ENCODE data around the gene MUCL3.
"Not testable (repeated sequence)": the region's sequence is repeated elsewhere in the genome, so short reads cannot be mapped to it uniquely, and the experiment has no call there.

Gene MUCL3, protein sequence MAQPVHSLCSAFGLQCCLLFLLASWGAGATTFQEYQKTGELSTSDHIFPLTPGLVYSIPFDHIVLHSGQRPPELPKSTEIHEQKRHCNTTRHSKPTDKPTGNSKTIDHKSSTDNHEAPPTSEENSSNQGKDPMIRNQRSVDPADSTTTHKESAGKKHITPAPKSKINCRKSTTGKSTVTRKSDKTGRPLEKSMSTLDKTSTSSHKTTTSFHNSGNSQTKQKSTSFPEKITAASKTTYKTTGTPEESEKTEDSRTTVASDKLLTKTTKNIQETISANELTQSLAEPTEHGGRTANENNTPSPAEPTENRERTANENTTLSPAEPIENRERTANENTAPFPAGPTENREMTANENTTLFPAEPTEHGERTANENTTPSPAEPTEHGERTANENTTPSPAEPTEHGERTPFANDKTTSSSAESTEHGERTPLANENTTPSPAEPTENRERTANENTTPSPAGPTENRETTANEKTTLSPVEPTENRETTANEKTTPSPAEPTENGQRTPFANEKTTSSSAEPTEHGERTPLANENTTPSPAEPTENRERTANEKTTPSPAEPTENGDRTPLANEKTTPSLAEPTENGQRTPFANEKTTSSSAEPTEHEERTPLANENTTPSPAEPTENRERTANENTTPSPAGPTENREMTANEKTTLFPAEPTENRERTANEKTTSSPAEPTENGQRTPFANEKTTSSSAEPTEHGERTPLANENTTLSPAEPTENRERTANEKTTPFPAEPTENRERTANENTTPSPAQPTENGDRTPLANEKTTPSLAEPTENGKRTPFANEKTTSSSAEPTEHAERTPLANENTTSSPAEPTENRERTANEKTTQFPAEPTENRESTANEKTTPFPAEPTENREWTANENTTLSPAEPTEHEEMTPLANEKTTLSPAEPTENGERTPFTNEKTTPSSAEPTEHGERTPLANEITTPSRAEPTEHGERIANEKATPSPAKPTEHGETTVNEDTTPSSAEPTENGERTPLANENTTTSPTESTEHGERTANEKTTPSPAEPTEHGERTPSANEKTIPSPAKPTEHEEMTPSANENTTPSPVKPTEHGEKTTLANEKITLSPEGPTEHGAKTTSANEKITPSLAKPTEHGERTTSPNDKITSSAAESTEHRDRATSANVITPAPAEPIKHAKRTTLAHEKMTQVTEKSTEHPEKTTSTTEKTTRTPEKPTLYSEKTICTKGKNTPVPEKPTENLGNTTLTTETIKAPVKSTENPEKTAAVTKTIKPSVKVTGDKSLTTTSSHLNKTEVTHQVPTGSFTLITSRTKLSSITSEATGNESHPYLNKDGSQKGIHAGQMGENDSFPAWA (N-terminal part only)

DNA sequence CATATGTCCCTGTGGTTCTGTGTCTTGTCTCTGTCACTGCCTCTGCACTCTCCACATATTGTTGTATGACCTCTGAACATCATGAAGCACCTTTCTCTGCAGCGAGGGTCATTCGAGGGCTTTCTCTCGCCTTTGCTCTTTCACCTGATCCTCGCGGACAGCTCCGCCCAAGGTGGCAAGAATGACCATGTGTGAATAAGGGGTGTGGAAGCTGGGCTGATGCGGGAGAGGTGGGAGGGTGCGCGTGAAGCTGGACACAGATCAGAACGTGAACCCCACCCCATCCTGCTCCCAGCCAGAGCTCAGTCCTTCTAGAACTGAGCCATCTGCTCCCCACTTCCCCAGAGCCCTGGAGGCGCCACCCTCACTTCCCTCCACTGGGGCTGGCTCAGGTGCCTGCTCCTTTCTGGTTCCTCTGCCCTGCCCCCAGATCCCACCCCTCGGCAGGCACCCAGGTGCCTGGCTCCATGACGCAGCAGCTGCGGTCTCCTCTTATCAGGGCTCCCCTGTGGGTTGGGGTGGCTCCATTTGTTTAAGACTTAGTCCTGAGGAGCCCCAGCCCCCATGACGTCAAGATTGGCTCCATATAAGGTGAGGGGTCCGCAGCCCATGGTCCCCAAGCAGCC is at the start of gene MUCL3:
TSS of gene MUCL3 (plus strand) at position 613 of the 626 bp plus-strand sequence. CDS start 27 bp downstream, outside the sequence.
- DNase-seq = no peak

DNA sequence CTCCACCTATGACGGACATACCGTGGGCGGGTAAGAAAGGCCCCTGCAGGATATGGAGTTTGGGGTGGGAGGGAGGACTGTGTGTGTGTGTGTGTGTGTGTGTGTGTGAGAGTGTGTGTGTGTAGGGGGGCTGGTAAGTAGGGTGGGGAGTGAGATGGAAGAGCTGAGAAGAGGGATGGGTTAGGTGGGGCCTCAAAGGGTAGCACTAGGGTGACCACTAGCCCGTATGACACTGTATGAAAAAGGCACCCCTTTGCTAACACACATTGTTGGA is 49.4 kb upstream of the MUCL3 start:
- no peak for DNase-seq

DNA sequence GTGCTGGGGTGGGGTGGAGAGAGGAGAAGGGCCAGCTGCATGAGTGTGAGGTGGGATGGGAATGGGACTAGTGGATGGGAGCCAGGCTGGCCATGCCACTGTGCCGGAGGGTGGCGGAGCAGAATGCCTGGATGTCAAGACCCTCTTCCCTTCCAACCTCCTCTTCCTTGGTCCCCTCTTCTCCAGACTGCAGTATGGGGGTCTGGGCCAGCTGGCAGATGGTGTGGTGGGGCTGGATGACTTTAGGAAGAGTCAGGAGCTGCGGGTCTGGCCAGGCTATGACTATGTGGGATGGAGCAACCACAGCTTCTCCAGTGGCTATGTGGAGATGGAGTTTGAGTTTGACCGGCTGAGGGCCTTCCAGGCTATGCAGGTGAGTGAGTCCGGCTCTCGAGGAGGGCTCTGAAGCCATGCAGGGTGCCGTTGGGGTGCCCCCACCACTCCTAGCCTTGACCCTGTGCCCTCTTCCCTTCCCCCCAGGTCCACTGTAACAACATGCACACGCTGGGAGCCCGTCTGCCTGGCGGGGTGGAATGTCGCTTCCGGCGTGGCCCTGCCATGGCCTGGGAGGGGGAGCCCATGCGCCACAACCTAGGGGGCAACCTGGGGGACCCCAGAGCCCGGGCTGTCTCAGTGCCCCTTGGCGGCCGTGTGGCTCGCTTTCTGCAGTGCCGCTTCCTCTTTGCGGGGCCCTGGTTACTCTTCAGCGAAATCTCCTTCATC is 48.8 kb upstream of the MUCL3 start:
- no peak for DNase-seq

DNA sequence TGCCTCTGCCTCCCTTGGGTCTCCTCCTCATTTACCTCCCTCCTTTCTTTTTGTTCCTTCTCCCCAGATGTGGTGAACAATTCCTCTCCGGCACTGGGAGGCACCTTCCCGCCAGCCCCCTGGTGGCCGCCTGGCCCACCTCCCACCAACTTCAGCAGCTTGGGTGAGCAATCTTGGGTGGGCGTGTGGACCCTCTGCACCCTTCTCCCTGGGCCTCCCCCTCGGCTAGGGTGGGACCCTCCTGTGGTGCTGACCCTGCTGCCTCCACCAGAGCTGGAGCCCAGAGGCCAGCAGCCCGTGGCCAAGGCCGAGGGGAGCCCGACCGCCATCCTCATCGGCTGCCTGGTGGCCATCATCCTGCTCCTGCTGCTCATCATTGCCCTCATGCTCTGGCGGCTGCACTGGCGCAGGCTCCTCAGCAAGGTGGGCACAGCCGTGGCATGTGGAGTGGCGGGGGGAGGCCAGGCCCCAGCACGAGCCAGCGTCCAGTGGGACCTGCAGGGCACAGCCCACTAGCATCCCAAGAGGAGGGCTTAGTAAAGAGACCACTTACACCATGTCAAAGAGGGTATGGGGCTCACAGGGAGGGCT is 47.7 kb upstream of the MUCL3 start:
- DNase-seq = no peak

DNA sequence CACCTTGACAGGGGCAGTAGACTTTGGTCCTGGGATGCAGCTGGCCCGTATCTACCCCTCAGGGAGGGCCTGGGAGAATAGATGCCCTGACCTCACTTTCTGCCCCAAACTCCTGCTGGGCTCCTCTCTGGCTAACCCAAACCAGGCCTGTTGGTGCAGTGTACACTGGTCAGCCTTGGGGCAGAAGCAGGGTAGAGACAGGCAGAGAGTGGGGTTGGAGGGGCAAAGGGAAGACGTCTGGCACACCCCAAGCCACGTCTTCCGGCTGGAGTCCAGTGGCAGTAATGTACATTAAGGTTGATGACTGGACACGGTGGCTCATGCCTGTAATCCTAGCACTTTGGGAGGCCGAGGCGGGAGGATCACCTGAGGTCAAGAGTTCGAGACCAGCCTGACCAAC is 47.1 kb upstream of the MUCL3 start:
- no peak for DNase-seq

DNA sequence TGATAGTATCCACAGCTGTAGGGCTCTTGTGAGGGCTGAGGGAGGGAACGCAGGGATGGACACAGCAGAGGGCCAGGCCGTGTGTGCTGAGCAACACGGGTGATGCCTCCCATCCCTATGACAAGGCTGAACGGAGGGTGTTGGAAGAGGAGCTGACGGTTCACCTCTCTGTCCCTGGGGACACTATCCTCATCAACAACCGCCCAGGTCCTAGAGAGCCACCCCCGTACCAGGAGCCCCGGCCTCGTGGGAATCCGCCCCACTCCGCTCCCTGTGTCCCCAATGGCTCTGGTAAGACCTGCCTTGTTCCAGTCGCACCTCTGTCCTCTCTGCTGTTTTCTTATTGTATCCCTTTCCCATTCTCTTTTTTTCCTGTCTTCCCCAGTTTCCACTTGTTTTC is 46.4 kb upstream of the MUCL3 start:
- no peak for DNase-seq

DNA sequence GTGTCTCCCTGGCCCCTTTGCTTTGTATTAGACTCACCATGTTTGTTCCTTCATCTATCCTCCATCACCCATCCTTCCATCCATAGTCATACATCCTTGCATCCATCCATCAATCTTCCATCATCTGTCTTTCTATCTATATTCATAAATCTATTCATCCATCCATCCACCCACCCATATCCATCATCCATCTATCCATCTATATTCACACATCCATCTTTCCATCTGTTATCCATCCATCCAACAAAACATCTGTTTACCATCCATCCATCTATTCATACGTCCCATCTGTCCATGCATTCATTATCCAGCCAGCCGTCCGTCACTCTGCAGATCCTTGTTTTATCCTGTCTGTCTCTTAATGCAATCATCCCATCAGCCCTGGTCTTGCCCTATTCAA is 45.8 kb upstream of the MUCL3 start:
- DNase-seq = no peak

DNA sequence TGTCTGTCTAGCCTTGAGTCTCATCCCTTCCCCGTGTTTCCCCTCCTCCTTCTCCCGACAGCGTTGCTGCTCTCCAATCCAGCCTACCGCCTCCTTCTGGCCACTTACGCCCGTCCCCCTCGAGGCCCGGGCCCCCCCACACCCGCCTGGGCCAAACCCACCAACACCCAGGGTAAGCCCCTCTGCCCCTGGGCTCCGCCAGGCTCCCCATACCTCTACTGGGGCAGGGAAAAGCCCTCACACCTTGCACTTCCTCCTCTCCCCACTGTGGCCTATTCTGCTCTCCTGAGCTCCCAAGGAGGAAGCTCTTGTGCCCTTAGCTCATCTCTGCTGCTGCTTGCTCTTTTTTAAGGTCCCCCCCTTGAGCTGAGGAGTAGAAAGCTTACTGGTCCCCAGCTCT is 45.4 kb upstream of the MUCL3 start:
- no peak for DNase-seq

DNA sequence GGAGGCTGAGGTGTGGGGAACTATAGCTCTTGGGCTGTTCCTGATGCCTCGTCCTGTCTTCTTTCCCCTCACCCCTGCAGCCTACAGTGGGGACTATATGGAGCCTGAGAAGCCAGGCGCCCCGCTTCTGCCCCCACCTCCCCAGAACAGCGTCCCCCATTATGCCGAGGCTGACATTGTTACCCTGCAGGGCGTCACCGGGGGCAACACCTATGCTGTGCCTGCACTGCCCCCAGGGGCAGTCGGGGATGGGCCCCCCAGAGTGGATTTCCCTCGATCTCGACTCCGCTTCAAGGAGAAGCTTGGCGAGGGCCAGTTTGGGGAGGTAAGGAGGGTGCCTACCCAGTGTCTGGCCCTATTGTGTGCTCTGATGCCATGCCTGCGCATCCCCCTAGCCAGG is 44.2 kb upstream of the MUCL3 start:
- no peak for DNase-seq

DNA sequence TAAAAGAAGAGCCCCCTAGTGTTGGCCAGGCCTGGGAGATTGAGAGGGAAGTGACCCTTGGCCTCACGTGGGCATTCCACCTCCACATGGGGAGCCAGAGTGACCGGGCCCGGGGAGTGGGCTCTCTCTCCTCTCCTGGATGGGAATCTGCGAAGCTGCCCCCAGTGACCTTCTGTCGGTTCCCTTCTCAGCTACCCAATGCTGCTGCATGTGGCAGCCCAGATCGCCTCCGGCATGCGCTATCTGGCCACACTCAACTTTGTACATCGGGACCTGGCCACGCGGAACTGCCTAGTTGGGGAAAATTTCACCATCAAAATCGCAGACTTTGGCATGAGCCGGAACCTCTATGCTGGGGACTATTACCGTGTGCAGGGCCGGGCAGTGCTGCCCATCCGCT is 42.9 kb upstream of the MUCL3 start:
- DNase-seq = no peak

DNA sequence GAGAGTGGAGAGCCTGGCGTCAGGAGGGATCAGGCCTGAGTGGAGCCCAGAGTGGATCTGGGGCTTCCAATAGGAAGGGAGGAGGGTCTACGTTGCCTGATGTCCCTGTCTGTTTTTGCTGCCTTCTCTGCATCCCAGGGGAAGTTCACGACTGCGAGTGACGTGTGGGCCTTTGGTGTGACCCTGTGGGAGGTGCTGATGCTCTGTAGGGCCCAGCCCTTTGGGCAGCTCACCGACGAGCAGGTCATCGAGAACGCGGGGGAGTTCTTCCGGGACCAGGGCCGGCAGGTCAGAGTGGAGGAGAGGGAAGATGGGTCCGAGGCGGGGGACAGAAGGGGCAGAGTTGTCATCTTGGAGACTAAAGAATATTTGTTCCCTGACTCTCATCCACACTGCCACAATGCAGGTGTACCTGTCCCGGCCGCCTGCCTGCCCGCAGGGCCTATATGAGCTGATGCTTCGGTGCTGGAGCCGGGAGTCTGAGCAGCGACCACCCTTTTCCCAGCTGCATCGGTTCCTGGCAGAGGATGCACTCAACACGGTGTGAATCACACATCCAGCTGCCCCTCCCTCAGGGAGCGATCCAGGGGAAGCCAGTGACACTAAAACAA is 41.9 kb upstream of the MUCL3 start:
- no peak for DNase-seq

DNA sequence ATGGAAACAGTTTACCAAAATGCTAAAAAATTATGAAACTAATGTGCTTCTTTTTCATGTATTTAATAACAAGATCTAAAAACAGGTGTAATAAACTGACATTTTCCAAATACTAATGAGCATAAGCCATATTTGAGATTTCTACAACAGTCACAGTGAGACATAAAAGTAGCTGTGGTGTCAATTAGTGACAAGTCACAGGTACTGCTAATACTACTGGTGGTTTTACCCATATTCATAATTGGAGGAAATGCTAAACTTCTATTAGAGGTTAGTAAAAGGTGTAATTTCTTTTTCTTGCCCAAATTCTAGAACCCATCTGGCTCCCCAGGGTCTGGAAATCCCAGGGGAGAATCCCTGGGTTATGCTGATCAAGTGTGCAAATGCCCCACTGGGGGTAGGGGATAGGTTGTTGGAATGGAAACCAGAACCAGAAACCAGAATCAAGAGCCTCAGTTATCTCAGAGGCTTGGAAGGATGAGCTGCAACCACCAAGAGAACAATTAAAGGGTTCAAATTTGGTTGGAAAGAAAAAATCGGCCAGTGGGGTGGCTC is 39.8 kb upstream of the MUCL3 start:
- DNase-seq = no peak

DNA sequence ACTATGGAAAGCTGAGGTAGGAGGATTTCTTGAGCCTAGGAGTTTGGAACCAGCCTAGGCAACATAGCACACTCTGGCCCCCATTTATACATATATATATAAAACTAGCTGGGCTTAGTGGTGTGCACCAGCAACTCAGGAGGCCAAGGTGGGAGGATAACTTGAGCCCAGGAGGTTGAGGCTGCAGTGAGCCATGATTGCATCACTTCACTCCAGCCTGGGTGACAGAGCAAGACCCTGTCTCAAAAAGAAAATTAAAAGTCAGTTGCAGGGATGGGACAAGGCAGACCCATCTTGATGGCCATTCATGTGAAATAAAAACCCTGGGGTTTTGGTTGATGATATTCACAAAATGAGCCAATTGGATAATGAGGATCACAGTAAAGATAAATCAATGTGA is 39.3 kb upstream of the MUCL3 start:
- no peak for DNase-seq

DNA sequence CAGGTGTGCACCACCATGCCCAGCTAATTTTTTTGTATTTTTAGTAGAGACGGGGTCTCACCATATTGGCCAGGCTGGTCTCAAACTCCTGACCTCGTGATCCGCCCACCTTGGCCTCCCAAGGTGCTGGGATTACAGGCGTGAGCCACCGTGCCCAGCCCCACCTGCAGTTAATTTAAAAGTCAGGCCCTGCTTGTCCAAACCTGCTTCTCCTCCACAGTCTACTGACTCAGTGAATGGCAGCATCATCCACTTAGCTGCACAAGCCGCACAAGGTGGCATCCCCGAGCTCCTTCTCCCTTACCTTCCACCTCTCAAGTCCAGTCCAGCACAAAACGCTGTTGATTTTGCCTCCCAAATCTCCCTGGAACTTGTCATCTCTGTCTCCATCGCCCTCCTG is 38.6 kb upstream of the MUCL3 start:
- DNase-seq = not testable (repeated sequence)

DNA sequence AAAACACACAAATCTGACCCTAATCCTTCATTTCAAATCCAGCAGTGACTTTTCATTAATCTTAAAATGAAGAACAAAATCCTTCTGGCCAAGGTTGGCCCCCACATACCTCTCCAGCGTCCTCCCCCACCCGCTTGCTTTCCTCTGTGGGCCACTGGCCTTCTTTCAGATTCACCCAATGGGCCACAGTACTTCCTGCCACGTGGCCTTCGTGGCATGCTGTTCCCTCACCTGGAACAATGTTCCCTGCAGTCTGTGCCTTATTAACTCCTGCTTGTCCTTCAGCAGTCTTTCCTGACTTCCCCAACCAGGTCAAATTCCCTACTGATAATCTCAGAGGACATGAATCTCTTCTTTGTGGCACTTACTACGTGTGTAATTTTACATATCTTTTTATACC is 38.1 kb upstream of the MUCL3 start:
- no peak for DNase-seq

DNA sequence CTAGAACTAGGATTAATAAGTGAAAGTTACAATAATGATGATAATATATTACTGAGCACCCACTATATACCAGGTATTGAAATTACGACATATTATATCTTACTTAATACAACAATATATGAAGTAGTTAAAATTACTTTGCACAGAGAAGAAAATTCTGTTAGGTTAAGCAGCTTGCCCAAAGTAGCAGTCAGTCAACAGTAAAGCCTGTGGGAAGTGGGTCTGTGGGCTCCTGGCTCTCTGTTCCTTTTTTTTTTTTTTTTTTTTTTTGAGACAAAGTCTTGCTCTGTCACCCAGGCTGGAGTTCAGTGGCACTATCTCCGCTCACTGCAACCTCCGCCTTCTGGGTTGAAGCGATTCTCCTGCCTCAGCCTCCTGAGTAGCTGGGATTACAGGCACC is 37.5 kb upstream of the MUCL3 start:
- DNase-seq = no peak

DNA sequence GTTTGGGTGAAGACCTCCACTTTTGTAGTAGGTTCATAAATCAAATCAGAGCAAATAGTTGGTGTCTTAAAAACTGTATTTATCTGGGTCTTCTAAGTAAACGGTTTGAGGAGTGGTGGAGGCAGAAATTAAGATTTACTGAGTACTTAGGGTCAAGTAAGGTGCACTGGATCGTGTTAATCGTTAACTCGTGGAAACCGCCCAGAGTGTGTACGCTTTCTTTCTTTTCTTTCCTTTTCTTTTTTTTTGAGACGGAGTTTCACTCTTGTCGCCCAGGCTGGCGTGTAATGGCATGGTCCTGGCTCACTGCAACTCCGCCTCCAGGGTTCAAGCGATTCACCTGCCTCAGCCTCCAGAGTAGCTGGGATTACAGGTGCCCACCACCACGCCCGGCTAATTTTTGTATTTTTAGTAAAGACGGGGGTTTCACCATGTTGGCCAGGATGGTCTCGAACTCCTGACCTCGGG is 33.4 kb upstream of the MUCL3 start:
- not testable (repeated sequence) for DNase-seq

DNA sequence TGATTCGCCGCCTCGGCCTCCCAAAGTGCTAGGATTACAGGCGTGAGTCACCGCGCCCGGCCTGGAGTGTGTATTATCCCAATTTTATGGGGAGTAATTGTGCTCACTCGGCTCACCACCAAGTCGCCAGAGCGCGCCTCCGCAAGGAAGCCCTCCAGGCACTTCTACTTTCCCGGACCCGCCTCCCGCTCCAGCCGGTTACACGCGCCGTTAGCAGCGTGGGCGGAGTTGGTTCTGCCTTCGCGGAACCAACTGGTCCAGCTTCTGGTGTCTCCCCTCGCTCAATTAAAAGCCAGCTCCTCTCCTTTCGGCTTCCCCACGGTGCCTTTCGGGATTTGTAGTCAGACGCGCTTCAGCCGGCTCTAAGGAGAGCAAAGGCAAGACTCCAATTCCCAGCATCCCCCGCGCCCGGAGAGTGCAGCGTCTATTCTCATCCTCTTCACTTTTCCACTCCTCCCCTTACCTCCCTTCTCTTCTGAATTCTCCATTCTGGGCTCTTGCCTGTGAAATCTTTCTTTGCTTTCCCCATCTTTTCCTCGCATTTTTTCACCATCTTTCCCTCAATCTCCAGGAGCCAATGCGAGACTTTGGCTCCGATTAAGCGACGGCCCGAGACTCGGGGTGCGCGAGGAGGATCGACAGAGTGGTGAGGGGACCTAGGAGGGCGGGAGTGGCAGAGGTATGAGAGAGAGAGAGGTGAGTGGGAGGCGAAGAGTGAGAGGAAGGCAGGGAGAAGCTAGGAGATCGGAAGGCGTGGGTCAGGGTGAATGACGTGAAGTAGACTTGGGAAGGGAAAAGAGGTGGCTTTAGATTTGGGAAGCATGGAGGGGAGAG is 32.8 kb upstream of the MUCL3 start, which contains the start of gene GTF2H4:
TSS of gene GTF2H4 (plus strand) at position 450 of the 834 bp plus-strand sequence.
- DNase-seq = peak; percentile 89 to 97

DNA sequence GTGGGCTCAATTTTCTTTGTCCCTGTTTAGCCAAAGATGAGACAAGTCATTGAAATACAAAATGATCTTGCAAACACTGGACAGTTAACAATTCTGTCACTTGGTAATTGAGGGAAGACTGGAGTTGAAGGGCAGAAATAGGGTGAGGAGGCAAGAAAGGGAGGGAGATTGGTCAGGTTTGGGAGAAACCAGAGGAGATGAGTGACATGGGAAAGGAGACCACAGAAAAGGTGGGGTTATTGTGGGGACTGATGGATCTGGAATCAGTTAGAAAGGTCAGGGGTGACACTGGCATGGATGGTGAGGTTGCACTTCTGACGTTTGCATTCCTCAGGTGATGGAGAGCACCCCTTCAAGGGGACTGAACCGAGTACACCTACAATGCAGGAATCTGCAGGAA is 32.1 kb upstream of the MUCL3 start:
- DNase-seq = no peak

DNA sequence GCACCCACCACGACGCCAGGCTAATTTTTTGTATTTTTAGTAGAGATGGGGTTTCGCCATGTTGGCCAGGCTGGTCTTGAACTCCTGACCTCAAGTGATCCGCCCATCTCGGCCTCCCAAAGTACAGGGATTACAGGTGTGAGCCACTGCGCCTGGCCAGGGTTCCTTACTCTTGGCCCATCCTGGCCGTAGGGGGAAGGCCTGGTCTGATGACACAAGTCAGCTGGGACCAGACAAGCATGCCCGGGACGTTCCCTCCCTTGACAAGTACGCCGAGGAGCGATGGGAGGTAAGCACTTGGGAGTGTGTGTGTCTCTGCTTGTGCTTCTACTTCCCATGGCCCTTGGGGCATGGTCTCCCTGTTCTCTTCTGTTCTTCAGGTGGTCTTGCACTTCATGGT is 30.3 kb upstream of the MUCL3 start:
- not testable (repeated sequence) for DNase-seq

Data from stimulated activated CD4-positive, alpha-beta T cell treated with anti-CD3 and anti-CD28 coated beads, Interleukin-4, amount 100 ng/mL, for 4 hours (primary cell).